ENCODE measurements around the gene FAM219A.

FAM219A gene

GRCh38 chr9:34400686-34401602 is 57.4 kb downstream of the FAM219A start:
- DNase-seq (no peak), ATAC-seq (no peak)

- DNase-seq: no peak
- no peak for ATAC-seq
Measured at GRCh38 chr9:34400275-34400674, 58.1 kb downstream of the FAM219A start.

DNA sequence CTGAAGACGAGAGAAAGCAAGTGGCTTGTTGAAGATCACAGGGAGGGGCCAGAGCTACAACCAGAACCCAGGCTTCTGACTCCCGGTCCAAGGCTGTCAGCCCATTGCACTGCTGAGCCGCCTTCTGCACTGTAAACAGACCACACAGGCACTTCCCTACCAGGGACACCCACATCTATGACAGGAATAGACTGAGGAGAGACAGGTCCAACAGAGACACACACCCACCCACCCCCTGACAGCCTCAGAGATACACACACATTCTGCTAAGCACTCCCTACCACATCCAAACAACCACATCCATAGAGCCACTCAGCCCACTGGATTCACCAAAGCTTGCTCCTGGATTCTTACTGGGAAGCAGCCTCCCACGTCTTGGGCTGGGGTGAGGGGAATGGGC is 58.6 kb downstream of the FAM219A start:
- ATAC-seq: no peak
- DNase-seq: no peak

GRCh38 chr9:34398875-34399274 is 59.5 kb downstream of the FAM219A start:
- ATAC-seq: no peak
- no peak for DNase-seq

- no peak for DNase-seq
Measured at GRCh38 chr9:34396276-34397214, 61.8 kb downstream of the FAM219A start.

DNA sequence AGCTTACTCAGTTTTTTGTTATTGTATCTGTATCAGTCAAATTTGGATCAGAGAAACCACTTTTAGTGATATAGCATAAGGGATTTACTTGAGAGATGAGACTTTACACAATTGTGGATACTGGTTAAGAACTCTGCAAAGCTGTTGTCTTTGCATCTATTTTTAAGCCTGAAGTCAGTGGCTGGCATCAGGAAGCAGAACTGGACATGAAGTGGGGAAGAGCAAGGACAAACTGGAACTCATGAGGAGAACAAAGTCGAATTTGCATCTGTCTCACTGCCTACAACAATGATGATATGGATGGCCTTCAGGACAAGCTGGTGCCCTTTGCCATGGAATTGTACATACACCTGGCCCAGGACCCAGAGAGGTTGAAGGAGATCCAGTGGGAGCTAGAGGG is 65.9 kb downstream of the FAM219A start:
- ATAC-seq (no peak), DNase-seq (no peak)

More at GRCh38 chr9:34396276-34397214, 61.8 kb downstream of the FAM219A start:
- ATAC-seq: no peak

DNA sequence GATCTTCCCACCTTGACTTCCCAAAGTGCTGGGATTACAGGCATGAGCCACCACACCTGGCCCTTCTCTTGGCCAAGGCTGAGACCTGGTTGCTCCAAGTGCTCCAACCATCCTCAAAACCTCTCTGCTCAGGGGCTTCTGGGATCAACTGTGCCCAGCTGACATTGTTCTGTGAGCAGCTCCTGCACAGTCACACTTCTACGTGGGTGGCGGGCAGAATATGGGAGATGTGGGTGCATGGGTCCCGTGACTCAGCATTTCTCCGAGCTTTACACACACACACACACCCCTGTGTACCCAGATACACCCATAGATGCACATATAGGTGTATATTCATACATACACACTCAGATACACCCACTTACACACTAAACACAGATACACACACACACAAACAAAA is 71.1 kb downstream of the FAM219A start:
- DNase-seq (no peak), ATAC-seq (no peak)

DNA sequence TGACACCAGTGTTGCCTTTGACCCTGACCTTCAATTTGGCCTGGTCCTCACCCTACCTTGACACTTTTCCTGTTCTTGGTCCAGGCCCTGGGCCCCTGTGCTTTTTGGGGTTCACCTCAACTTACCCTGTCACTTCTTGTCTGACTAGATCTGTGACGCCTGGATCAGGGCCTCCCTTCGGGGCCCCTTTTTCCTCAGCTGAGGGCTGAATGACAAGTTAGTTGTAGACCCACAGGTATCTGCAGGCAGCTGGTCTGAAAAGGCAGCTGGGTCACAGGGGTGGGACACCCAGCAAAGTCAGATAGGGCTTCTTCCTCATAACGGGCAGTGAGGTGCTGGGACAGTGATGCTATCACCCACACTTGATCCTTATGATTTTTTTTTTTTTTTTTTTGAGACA is 71.7 kb downstream of the FAM219A start:
- no peak for ATAC-seq
- no peak for DNase-seq

DNA sequence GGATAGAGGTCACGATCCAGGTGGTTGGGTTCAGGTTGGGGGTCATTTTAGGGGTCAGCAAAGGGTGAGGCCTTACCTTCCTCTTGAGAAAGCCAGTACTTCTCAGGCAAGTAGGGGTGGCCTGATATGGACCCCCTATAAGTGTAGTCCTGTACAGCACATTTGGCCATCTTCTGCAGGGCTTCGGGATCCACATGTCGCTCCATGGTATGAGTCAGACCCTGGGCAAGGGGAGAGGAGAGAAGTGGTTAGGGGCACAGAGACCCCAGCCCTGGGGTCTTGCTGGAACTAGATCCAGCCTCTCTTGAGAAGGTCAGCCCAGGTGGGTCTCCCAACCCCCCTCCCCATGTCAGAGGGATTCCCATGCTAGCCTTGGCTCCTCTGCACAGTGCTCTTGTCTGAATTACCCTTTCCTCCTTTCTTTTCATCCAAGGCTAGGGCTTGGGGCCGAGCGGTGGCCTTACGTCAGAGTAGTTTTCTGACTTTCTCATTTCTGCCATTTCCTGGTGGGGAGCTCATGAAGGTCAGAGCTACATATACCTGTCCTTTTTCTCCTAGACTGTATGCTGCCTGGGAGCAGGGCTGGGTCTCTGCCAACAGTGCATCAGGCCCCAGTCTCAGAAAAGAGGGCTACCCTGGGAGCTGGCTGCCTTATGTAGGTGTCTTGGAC is 72.7 kb downstream of the FAM219A start:
- DNase-seq (no peak), ATAC-seq (no peak)

- DNase-seq (no peak), ATAC-seq (no peak)
Measured at GRCh38 chr9:34384368-34385165, 73.8 kb downstream of the FAM219A start.

GRCh38 chr9:34383904-34384303 is 74.5 kb downstream of the FAM219A start:
- DNase-seq (no peak), ATAC-seq (no peak)

GRCh38 chr9:34382879-34383278 is 75.5 kb downstream of the FAM219A start:
- DNase-seq (no peak), ATAC-seq (no peak)

GRCh38 chr9:34382054-34382453 is 76.3 kb downstream of the FAM219A start:
- DNase-seq (no peak), ATAC-seq (no peak)

- no peak for DNase-seq
Measured at GRCh38 chr9:34381323-34381722, 77.0 kb downstream of the FAM219A start.

GRCh38 chr9:34380511-34381315 is 77.7 kb downstream of the FAM219A start:
- DNase-seq: peak; percentile 79
- peak; percentile 44 for ATAC-seq

More at GRCh38 chr9:34381323-34381722, 77.0 kb downstream of the FAM219A start:
- no peak for ATAC-seq

- ATAC-seq: no peak
- DNase-seq: peak; percentile 26
Measured at GRCh38 chr9:34380034-34380510, 78.3 kb downstream of the FAM219A start.

GRCh38 chr9:34379334-34380033 is 78.9 kb downstream of the FAM219A start:
- DNase-seq: peak; percentile 91
- ATAC-seq: peak; percentile 29

- no peak for ATAC-seq
- DNase-seq: no peak
Measured at GRCh38 chr9:34378376-34379060, 79.9 kb downstream of the FAM219A start.

- DNase-seq: no peak
Measured at GRCh38 chr9:34377404-34377746, 81.0 kb downstream of the FAM219A start.

More at GRCh38 chr9:34377404-34377746, 81.0 kb downstream of the FAM219A start:
- no peak for ATAC-seq
